CD4-positive, alpha-beta T cell (primary cell): ENCODE data around the gene NCKAP5. TPM values are rescaled to one million over a fixed set of nuclear protein-coding genes. Genes with fewer than 3 reads are reported as not detected.

Source experiments
- ATAC-seq: fragments of 200-7000 bp; cut with Tn5 transposase; one replicate; pipeline ENCODE4 v1.10.0; 2022; ENCODE audit warnings: mild to moderate bottlenecking; ENCODE audit not compliant: poor library complexity
- CTCF ChIA-PET: fragments of 350-600 bp; sonication (Branson Sonifier 250); formaldehyde crosslinking; loops from one replicate; lab custom pipeline; 2021; ENCODE audit warnings: antibody characterized with exemption, inconsistent platforms; lab: Charles Lee
- POLR2A ChIA-PET: fragments of 350-600 bp; sonication (Branson Sonifier 250); formaldehyde crosslinking; loops from one replicate; lab custom pipeline; 2021; ENCODE audit warnings: antibody characterized with exemption, inconsistent platforms; lab: Charles Lee
- DNase-seq, 14 experiments: peaks; one replicate each; pipeline ENCODE4 v3.0.0-alpha.2; 2013 to 2020; ENCODE audit warnings: mixed read lengths in 2 of 14
- H3K27ac ChIP-seq, 2 donors: one replicate each; pipeline versions ENCODE4 v1.5.1 to v1.7.0; 2013; ENCODE audit warnings: low read length in 2 of 2, low read depth in 1 of 2, mild to moderate bottlenecking in 1 of 2
- H3K27me3 ChIP-seq, 2 experiments: 1 replicate in 1 of 2; 2 replicates in 1 of 2; pipeline versions ENCODE4 v1.6.1 to v1.7.0; 2013; ENCODE audit warnings: low read length in 2 of 2, control low read depth in 1 of 2, mild to moderate bottlenecking in 1 of 2, moderate library complexity in 1 of 2; ENCODE audit not compliant: insufficient read depth in 2 of 2, control insufficient read depth in 1 of 2
- H3K36me3 ChIP-seq: one replicate; pipeline ENCODE4 v1.6.1; 2013; ENCODE audit warnings: low read length, control low read depth; ENCODE audit not compliant: insufficient read depth
- H3K4me1 ChIP-seq: one replicate; pipeline ENCODE4 v1.6.1; 2013; ENCODE audit warnings: low read length, control low read depth; ENCODE audit not compliant: insufficient read depth
- H3K4me3 ChIP-seq: one replicate; pipeline ENCODE4 v1.5.1; 2013; ENCODE audit warnings: mild to moderate bottlenecking, low read length, moderate library complexity
- H3K9me3 ChIP-seq, 2 experiments: 1 replicate in 1 of 2; 2 replicates in 1 of 2; pipeline versions ENCODE4 v1.6.1 to v1.7.0; 2013; ENCODE audit warnings: low read length in 2 of 2, mild to moderate bottlenecking in 2 of 2, control low read depth in 1 of 2, moderate library complexity in 1 of 2; ENCODE audit not compliant: control insufficient read depth in 1 of 2, insufficient read depth in 1 of 2
- H3K27ac Mint-ChIP-seq: one replicate; pipeline ENCODE4 v1.8.0; 2020; ENCODE audit warnings: mixed read lengths
- H3K27me3 Mint-ChIP-seq: one replicate; pipeline ENCODE4 v1.8.0; 2021; ENCODE audit warnings: mixed read lengths
- H3K36me3 Mint-ChIP-seq: one replicate; pipeline ENCODE4 v1.8.0; 2021; ENCODE audit warnings: low read depth, mixed read lengths
- H3K4me1 Mint-ChIP-seq: one replicate; pipeline ENCODE4 v1.8.0; 2021; ENCODE audit warnings: low read depth, mixed read lengths
- H3K4me3 Mint-ChIP-seq: one replicate; pipeline ENCODE4 v1.8.0; 2020; ENCODE audit warnings: mild to moderate bottlenecking, mixed read lengths
- H3K9me3 Mint-ChIP-seq: one replicate; pipeline ENCODE4 v1.8.0; 2020; ENCODE audit warnings: mixed read lengths
- intact Hi-C, 2 experiments: fragments of 100-400 bp; cut with DNase I in 1 of 2; cut with micrococcal nuclease in 1 of 2; formaldehyde crosslinking; loops; one replicate each; pipeline versions ENCODE4 v1.15.1 to v1.9.0; 2023 to 2025; cut with DNase I, micrococcal nuclease
- total RNA-seq, 174 experiments: library from RNA in 2 of 174; stranded (reverse) in 2 of 174; gene quantifications; one replicate each; pipeline ENCODE4 v1.2.3 and lab custom pipeline; 2021 to 2026
- TF ChIP-seq, protein P1 (sequence below): fragments of 200-600 bp; IDR thresholded peaks from one replicate; pipeline ENCODE4 v1.8.0; 2022; ENCODE audit warnings: antibody characterized with exemption, mild to moderate bottlenecking

The NCKAP5 gene
- total RNA-seq, 2 experiments from 2014 or later: not detected

DNA sequence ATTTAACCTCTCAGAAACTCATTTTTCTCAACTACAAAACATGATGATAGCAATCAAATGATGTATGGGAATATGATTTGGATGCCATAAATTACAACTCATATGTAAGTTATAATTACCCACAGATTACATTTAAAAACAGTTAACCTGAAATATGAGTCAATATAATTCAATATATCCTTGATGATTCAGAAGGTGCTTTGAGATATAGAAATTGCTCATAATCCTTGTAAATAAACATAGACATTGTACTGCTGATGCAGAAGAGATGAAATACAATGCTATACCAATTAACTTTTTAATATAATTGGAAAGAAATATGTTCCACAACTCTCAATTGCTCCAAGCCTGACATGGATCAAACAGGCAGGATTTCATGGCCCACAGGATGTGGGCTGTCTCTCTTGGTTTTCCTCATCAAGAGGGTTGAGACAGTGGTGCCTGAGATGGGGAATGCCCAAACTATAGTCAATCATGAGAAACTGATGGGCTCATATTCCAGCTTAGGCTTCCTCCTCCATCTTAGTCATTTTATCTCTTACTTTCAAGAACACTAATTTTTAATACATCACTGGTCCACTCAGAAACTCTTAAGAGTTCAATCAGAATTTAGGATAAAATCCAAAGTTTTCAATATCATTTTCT lies 49.4 kb downstream of the NCKAP5 start:
- Mint-ChIP-seq H3K36me3 (no peaks in the 10 kb centered on the region), H3K27ac (no peak overlapping the region), H3K27me3 (no peaks in the 10 kb centered on the region), H3K4me1 (no peaks in the 10 kb centered on the region), H3K4me3 (no peak overlapping the region), H3K9me3 (no peaks in the 10 kb centered on the region)
- H3K36me3 ChIP-seq: no peaks in the 10 kb centered on the region
- intact Hi-C loops: no loop called here
- ChIA-PET CTCF (no interaction called here), POLR2A (no interaction called here)
- peaks cover 0 to 5% of the 10 kb centered on the region in 2 experiments for H3K9me3 ChIP-seq
- no peak overlapping the region for H3K27ac ChIP-seq
- TF ChIP-seq, protein P1, sequence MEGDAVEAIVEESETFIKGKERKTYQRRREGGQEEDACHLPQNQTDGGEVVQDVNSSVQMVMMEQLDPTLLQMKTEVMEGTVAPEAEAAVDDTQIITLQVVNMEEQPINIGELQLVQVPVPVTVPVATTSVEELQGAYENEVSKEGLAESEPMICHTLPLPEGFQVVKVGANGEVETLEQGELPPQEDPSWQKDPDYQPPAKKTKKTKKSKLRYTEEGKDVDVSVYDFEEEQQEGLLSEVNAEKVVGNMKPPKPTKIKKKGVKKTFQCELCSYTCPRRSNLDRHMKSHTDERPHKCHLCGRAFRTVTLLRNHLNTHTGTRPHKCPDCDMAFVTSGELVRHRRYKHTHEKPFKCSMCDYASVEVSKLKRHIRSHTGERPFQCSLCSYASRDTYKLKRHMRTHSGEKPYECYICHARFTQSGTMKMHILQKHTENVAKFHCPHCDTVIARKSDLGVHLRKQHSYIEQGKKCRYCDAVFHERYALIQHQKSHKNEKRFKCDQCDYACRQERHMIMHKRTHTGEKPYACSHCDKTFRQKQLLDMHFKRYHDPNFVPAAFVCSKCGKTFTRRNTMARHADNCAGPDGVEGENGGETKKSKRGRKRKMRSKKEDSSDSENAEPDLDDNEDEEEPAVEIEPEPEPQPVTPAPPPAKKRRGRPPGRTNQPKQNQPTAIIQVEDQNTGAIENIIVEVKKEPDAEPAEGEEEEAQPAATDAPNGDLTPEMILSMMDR: no peak
- no peaks in the 10 kb centered on the region for H3K27me3 ChIP-seq
- DNase-seq (no peak), ATAC-seq (no peak)
- H3K4me3 ChIP-seq: no peak overlapping the region
- no peaks in the 10 kb centered on the region for H3K4me1 ChIP-seq

DNA sequence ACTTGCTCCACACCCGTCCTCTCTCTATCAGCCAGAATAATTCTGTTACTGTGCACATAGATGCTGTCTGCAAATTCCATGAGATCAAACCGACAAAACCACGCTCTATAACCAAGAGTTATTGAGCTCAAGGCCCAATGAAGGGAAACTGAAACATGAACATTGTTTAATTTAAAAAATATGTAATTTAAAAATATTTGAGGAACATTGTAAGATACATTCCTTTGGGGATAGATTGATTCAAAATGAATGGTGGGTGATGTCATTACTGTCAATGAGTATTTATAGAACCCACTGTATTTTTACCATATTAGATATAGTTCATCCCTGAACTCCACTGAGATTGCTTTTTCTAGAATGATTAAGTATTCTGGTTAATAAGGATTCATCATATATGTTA lies 50.4 kb downstream of the NCKAP5 start:
- no peak overlapping the region for H3K4me3 ChIP-seq
- Mint-ChIP-seq H3K27ac (no peak overlapping the region), H3K9me3 (no peaks in the 10 kb centered on the region), H3K4me1 (no peaks in the 10 kb centered on the region), H3K4me3 (no peak overlapping the region), H3K36me3 (no peaks in the 10 kb centered on the region), H3K27me3 (no peaks in the 10 kb centered on the region)
- peaks cover 0 to 5% of the 10 kb centered on the region in 2 experiments for H3K9me3 ChIP-seq
- H3K36me3 ChIP-seq: no peaks in the 10 kb centered on the region
- no peaks in the 10 kb centered on the region for H3K27me3 ChIP-seq
- ChIA-PET POLR2A (no interaction called here), CTCF (no interaction called here)
- H3K4me1 ChIP-seq: no peaks in the 10 kb centered on the region
- TF ChIP-seq, protein P1: no peak
- intact Hi-C loops: no loop called here
- DNase-seq: no peak
- H3K27ac ChIP-seq: no peak overlapping the region
- no peak for ATAC-seq

DNA sequence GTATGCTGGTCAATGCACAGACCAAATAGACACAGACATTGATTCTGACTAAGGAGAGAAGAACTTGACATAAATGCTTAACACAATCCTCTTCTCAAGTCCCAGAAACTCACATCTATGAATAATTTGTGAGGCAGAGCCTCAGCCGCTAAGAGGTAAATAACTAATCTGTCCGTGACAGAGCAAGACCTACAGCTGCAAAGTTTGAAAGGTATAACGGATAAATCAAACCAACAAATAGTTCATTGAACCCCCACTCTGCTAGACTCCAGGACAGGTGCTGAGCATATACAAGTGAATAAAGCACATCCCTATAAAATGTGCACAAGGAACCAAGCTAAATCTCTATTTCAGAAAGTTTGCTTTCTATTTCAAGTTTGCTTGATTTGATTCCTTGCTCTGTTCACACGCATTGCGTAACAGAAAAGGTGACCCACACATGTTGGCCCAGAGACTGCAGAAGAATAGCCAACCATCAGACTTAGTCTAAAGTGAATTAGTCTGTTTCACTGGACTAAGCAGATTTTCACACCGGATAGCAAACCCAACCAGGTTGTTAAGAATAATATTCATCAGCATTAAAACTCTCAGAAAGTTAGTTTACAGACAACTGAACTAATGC lies 51.7 kb downstream of the NCKAP5 start:
- no peaks in the 10 kb centered on the region for H3K9me3 Mint-ChIP-seq
- H3K4me3 Mint-ChIP-seq: no peak overlapping the region
- POLR2A ChIA-PET: no interaction called here
- Histone ChIP-seq H3K4me1 (no peaks in the 10 kb centered on the region), H3K4me3 (no peak overlapping the region), H3K36me3 (no peaks in the 10 kb centered on the region), H3K27me3 (no peaks in the 10 kb centered on the region), H3K27ac (no peak overlapping the region), H3K9me3 (peaks cover 0 to 5% of the 10 kb centered on the region in 2 experiments)
- DNase-seq (no peak), ATAC-seq (no peak)
- CTCF ChIA-PET: no interaction called here
- intact Hi-C loops: no loop called here
- H3K36me3 Mint-ChIP-seq: no peaks in the 10 kb centered on the region
- no peaks in the 10 kb centered on the region for H3K4me1 Mint-ChIP-seq
- no peaks in the 10 kb centered on the region for H3K27me3 Mint-ChIP-seq
- no peak overlapping the region for H3K27ac Mint-ChIP-seq
- TF ChIP-seq, protein P1: no peak
